CD8-positive, alpha-beta memory T cell (primary cell): ENCODE measurements around the gene GALNT10. TPM values are rescaled to one million over a fixed set of nuclear protein-coding genes. Genes with fewer than 3 reads are reported as not detected.

Experiments used
- CTCF ChIA-PET: fragments of 350-600 bp; sonication (Branson Sonifier 250); formaldehyde crosslinking; loops from one replicate; lab custom pipeline; 2021; ENCODE audit warnings: antibody characterized with exemption; lab: Charles Lee
- POLR2A ChIA-PET: fragments of 350-600 bp; sonication (Branson Sonifier 250); formaldehyde crosslinking; loops from one replicate; lab custom pipeline; 2021; ENCODE audit warnings: antibody characterized with exemption; lab: Charles Lee
- DNase-seq, 5 donors: peaks; one replicate each; pipeline versions ENCODE4 v3.0.0 to v3.0.0-alpha.2; 2020 to 2022; ENCODE audit warnings: mixed read lengths in 1 of 5
- H3K27ac ChIP-seq: one replicate; pipeline ENCODE4 v1.7.0; 2013; ENCODE audit warnings: low read depth, mild to moderate bottlenecking, low read length, moderate library complexity
- H3K27me3 ChIP-seq: 2 replicates; pipeline ENCODE4 v1.7.0; 2013; ENCODE audit warnings: low read length, mild to moderate bottlenecking; ENCODE audit not compliant: insufficient read depth, poor library complexity, severe bottlenecking
- H3K36me3 ChIP-seq: 2 replicates; pipeline ENCODE4 v1.7.0; 2013; ENCODE audit warnings: mild to moderate bottlenecking, low read length, moderate library complexity; ENCODE audit not compliant: insufficient read depth
- H3K4me1 ChIP-seq: 2 replicates; pipeline ENCODE4 v1.7.0; 2013; ENCODE audit warnings: mild to moderate bottlenecking, low read length, moderate library complexity; ENCODE audit not compliant: insufficient read depth
- H3K4me3 ChIP-seq: 2 replicates; pipeline ENCODE4 v1.7.0; 2013; ENCODE audit warnings: mild to moderate bottlenecking, low read length
- H3K9me3 ChIP-seq: 2 replicates; pipeline ENCODE4 v1.7.0; 2013; ENCODE audit warnings: mild to moderate bottlenecking, low read length
- H3K27ac Mint-ChIP-seq, 8 donors: one replicate each; pipeline ENCODE4 v1.8.0; 2020 to 2021; ENCODE audit warnings: mixed read lengths in 8 of 8, mild to moderate bottlenecking in 6 of 8, inconsistent platforms in 3 of 8, moderate library complexity in 3 of 8
- H3K27me3 Mint-ChIP-seq, 2 donors: one replicate each; pipeline ENCODE4 v1.8.0; 2020 to 2021; ENCODE audit warnings: mixed read lengths in 2 of 2, mild to moderate bottlenecking in 1 of 2, moderate library complexity in 1 of 2
- H3K36me3 Mint-ChIP-seq, 3 donors: one replicate each; pipeline ENCODE4 v1.8.0; 2020 to 2021; ENCODE audit warnings: mixed read lengths in 3 of 3, inconsistent platforms in 1 of 3, mild to moderate bottlenecking in 1 of 3
- H3K4me1 Mint-ChIP-seq, 3 donors: one replicate each; pipeline ENCODE4 v1.8.0; 2020 to 2021; ENCODE audit warnings: mixed read lengths in 3 of 3, inconsistent platforms in 1 of 3, mild to moderate bottlenecking in 1 of 3
- H3K4me3 Mint-ChIP-seq, 7 donors: one replicate each; pipeline ENCODE4 v1.8.0; 2020 to 2021; ENCODE audit warnings: mixed read lengths in 7 of 7, mild to moderate bottlenecking in 6 of 7, moderate library complexity in 4 of 7, inconsistent platforms in 2 of 7
- H3K9me3 Mint-ChIP-seq, 5 donors: one replicate each; pipeline ENCODE4 v1.8.0; 2020 to 2022; ENCODE audit warnings: mixed read lengths in 5 of 5, mild to moderate bottlenecking in 3 of 5, moderate library complexity in 2 of 5, inconsistent platforms in 1 of 5
- polyA plus RNA-seq: library from polyadenylated mRNA; unstranded; fragments of 300-500 nt; fragmentation: Illumina TruSeq; gene quantifications from one replicate; pipeline ENCODE4 v1.2.3, GENCODE V29; 2021
- total RNA-seq, 2 experiments: library from RNA; stranded (reverse); gene quantifications; one replicate each; pipeline ENCODE4 v1.2.3, GENCODE V29; 2021

Gene GALNT10
- total and polyA plus RNA-seq, 3 experiments from 2014 or later, result 27.6 to 32.1 (median 28.0) TPM

GRCh38 chr5:154421868-154422267, 231.3 kb downstream of the GALNT10 start:
- Histone ChIP-seq H3K36me3 (no peaks in the 10 kb centered on the region), H3K4me3 (no peak overlapping the region), H3K27ac (no peak overlapping the region), H3K9me3 (no peaks in the 10 kb centered on the region), H3K4me1 (no peaks in the 10 kb centered on the region), H3K27me3 (no peaks in the 10 kb centered on the region)
- Mint-ChIP-seq H3K4me3 (no peak overlapping the region), H3K9me3 (peaks cover 0 to 4% (median 0%) of the 10 kb centered on the region in 5 donors), H3K27me3 (no peaks in the 10 kb centered on the region), H3K4me1 (peaks cover 3 to 20% (median 13%) of the 10 kb centered on the region in 3 donors), H3K27ac (peak overlapping the region in 2 of 8 donors; percentile 42 to 47), H3K36me3 (peaks cover 4 to 50% (median 11%) of the 10 kb centered on the region in 3 donors)
- no peak for DNase-seq
- CTCF ChIA-PET, result interaction anchor here (0.8 to 1.3 kb wide), 8 partner anchors 9 to 349 kb away, joined by 3 read pairs; no protein-coding TSS in a partner anchor
- POLR2A ChIA-PET, result no interaction called here

GRCh38 chr5:154422298-154422697, 231.8 kb downstream of the GALNT10 start:
- H3K9me3 ChIP-seq, result no peaks in the 10 kb centered on the region
- CTCF ChIA-PET, result interaction anchor here (0.8 to 1.3 kb wide), 6 partner anchors 10 to 349 kb away, joined by 3 read pairs; no protein-coding TSS in a partner anchor
- no peaks in the 10 kb centered on the region for H3K4me1 ChIP-seq
- POLR2A ChIA-PET, result no interaction called here
- no peak for DNase-seq
- Mint-ChIP-seq H3K27me3 (no peaks in the 10 kb centered on the region), H3K4me3 (no peak overlapping the region), H3K9me3 (peaks cover 0 to 4% (median 0%) of the 10 kb centered on the region in 5 donors), H3K27ac (peak overlapping the region in 4 of 8 donors; percentile 18 to 42 (median 35)), H3K4me1 (peaks cover 3 to 24% (median 13%) of the 10 kb centered on the region in 3 donors), H3K36me3 (peaks cover 7 to 47% (median 15%) of the 10 kb centered on the region in 3 donors)
- no peaks in the 10 kb centered on the region for H3K27me3 ChIP-seq
- no peak overlapping the region for H3K27ac ChIP-seq
- H3K4me3 ChIP-seq, result no peak overlapping the region
- H3K36me3 ChIP-seq, result no peaks in the 10 kb centered on the region

GRCh38 chr5:154428208-154428607, 237.7 kb downstream of the GALNT10 start:
- H3K4me1 Mint-ChIP-seq, result peaks cover 12 to 35% (median 15%) of the 10 kb centered on the region in 3 donors
- POLR2A ChIA-PET, result no interaction called here

GRCh38 chr5:154429341-154429740, 238.8 kb downstream of the GALNT10 start:
- peak overlapping the region in 1 of 7 donors; percentile 48 for H3K4me3 Mint-ChIP-seq
- H3K4me1 Mint-ChIP-seq, result peaks cover 5 to 24% (median 12%) of the 10 kb centered on the region in 3 donors
- CTCF ChIA-PET, result no interaction called here

More at GRCh38 chr5:154428208-154428607, 237.7 kb downstream of the GALNT10 start:
- Mint-ChIP-seq H3K4me3 (no peak overlapping the region), H3K36me3 (peaks cover 6 to 14% (median 10%) of the 10 kb centered on the region in 3 donors), H3K27me3 (no peaks in the 10 kb centered on the region), H3K27ac (no peak overlapping the region), H3K9me3 (peaks cover 0 to 2% (median 0%) of the 10 kb centered on the region in 5 donors)
- Histone ChIP-seq H3K27me3 (no peaks in the 10 kb centered on the region), H3K9me3 (no peaks in the 10 kb centered on the region), H3K27ac (no peak overlapping the region), H3K36me3 (no peaks in the 10 kb centered on the region), H3K4me1 (no peaks in the 10 kb centered on the region), H3K4me3 (no peak overlapping the region)
- CTCF ChIA-PET, result interaction anchor here (1.1 kb wide), 1 partner anchor 24 kb away, joined by 3 read pairs; no protein-coding TSS in a partner anchor
- no peak for DNase-seq

GRCh38 chr5:154430466-154430865, 239.9 kb downstream of the GALNT10 start:
- H3K36me3 Mint-ChIP-seq, result peaks cover 14 to 20% (median 14%) of the 10 kb centered on the region in 3 donors
- no peak for DNase-seq
- Histone ChIP-seq H3K9me3 (no peaks in the 10 kb centered on the region), H3K4me1 (no peaks in the 10 kb centered on the region), H3K27me3 (no peaks in the 10 kb centered on the region), H3K27ac (no peak overlapping the region), H3K36me3 (no peaks in the 10 kb centered on the region), H3K4me3 (no peak overlapping the region)
- H3K4me3 Mint-ChIP-seq, result no peak overlapping the region
- H3K9me3 Mint-ChIP-seq, result no peaks in the 10 kb centered on the region
- H3K27ac Mint-ChIP-seq, result no peak overlapping the region
- POLR2A ChIA-PET, result no interaction called here
- no peaks in the 10 kb centered on the region for H3K27me3 Mint-ChIP-seq
- CTCF ChIA-PET, result no interaction called here
- H3K4me1 Mint-ChIP-seq, result peaks cover 5 to 20% (median 12%) of the 10 kb centered on the region in 3 donors

More at GRCh38 chr5:154429341-154429740, 238.8 kb downstream of the GALNT10 start:
- DNase-seq, result no peak
- Histone ChIP-seq H3K4me1 (no peaks in the 10 kb centered on the region), H3K9me3 (no peaks in the 10 kb centered on the region), H3K36me3 (no peaks in the 10 kb centered on the region), H3K27ac (no peak overlapping the region), H3K4me3 (no peak overlapping the region), H3K27me3 (no peaks in the 10 kb centered on the region)
- Mint-ChIP-seq H3K9me3 (no peaks in the 10 kb centered on the region), H3K27me3 (no peaks in the 10 kb centered on the region), H3K36me3 (peaks cover 13 to 15% (median 14%) of the 10 kb centered on the region in 3 donors), H3K27ac (peak overlapping the region in 2 of 8 donors; percentile 58 to 59)
- POLR2A ChIA-PET, result no interaction called here

- ChIA-PET POLR2A (no interaction called here), CTCF (no interaction called here)
- no peak for DNase-seq
- Histone ChIP-seq H3K36me3 (peaks cover 5% of the 10 kb centered on the region), H3K9me3 (no peaks in the 10 kb centered on the region), H3K4me1 (no peaks in the 10 kb centered on the region), H3K27ac (no peak overlapping the region), H3K27me3 (no peaks in the 10 kb centered on the region), H3K4me3 (no peak overlapping the region)
- Mint-ChIP-seq H3K36me3 (peaks cover 14 to 26% (median 16%) of the 10 kb centered on the region in 3 donors), H3K9me3 (no peaks in the 10 kb centered on the region), H3K4me1 (peaks cover 5 to 20% (median 12%) of the 10 kb centered on the region in 3 donors), H3K27ac (peak overlapping the region in 3 of 8 donors; percentile 0 to 74 (median 57)), H3K4me3 (no peak overlapping the region), H3K27me3 (no peaks in the 10 kb centered on the region)
Observed at GRCh38 chr5:154430961-154431630, 240.6 kb downstream of the GALNT10 start.

- Histone ChIP-seq H3K9me3 (no peaks in the 10 kb centered on the region), H3K36me3 (peaks cover 10% of the 10 kb centered on the region), H3K27me3 (no peaks in the 10 kb centered on the region), H3K27ac (no peak overlapping the region), H3K4me3 (no peak overlapping the region), H3K4me1 (no peaks in the 10 kb centered on the region)
- no peak for DNase-seq
- no peaks in the 10 kb centered on the region for H3K9me3 Mint-ChIP-seq
- peak overlapping the region in 1 of 8 donors; percentile 9 for H3K27ac Mint-ChIP-seq
- H3K27me3 Mint-ChIP-seq, result no peaks in the 10 kb centered on the region
- H3K36me3 Mint-ChIP-seq, result peaks cover 25 to 60% (median 28%) of the 10 kb centered on the region in 3 donors
- CTCF ChIA-PET, result no interaction called here
- POLR2A ChIA-PET, result no interaction called here
- no peak overlapping the region for H3K4me3 Mint-ChIP-seq
- peaks cover 0 to 10% (median 6%) of the 10 kb centered on the region in 3 donors for H3K4me1 Mint-ChIP-seq
Observed at GRCh38 chr5:154435226-154435625, 244.7 kb downstream of the GALNT10 start.
